Measurements from ENCODE around the gene CNKSR1.

DNA sequence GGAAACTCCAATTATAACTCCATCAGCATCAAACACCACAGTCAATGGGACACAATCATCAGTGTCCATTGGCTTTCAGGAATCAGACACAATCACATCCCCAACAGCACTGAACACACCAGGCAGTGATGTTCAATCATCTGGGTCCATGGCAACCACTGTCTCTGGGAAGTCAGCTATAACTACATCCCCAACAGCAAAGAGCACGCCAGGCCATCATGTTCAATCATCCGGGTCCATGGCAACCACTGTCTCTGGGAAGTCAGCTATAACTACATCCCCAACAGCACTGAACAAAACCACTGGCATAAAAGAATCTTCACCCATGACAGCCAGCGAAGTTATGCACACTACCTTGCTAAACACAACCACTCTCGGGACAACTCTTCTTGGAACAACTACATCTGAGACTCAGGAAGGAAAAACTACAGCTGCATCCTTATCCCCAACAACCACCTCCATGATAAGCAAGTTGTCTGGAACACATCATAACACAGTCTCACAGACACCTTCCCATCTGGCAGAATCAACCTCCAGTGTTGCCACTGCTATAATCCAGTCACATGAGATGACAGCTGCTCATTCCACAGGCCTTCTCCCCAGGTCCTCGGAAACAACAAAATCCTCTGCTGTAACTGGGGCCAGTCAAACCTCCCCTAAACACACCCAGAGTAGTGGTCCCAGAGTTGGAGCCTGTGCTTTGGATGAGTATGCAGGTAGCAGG, 33.0 kb downstream of the CNKSR1 start:
- TF ChIP-seq, protein P1, sequence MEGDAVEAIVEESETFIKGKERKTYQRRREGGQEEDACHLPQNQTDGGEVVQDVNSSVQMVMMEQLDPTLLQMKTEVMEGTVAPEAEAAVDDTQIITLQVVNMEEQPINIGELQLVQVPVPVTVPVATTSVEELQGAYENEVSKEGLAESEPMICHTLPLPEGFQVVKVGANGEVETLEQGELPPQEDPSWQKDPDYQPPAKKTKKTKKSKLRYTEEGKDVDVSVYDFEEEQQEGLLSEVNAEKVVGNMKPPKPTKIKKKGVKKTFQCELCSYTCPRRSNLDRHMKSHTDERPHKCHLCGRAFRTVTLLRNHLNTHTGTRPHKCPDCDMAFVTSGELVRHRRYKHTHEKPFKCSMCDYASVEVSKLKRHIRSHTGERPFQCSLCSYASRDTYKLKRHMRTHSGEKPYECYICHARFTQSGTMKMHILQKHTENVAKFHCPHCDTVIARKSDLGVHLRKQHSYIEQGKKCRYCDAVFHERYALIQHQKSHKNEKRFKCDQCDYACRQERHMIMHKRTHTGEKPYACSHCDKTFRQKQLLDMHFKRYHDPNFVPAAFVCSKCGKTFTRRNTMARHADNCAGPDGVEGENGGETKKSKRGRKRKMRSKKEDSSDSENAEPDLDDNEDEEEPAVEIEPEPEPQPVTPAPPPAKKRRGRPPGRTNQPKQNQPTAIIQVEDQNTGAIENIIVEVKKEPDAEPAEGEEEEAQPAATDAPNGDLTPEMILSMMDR (IDR thresholded peaks at IDR 0.05; ENCODE audit: low read length) = no peak
- no peak for TF ChIP-seq EZH2 (optimal IDR thresholded peaks at IDR 0.05; ENCODE audit: low read depth, low read length)
